ENCODE data around the gene PIAS2. TPM values are rescaled to one million over a fixed set of nuclear protein-coding genes. Genes with fewer than 3 reads are reported as not detected.

PIAS2 gene
- total and polyA plus RNA-seq, 2 experiments from 2014 or later, result 18.4 to 30.7 TPM

DNA sequence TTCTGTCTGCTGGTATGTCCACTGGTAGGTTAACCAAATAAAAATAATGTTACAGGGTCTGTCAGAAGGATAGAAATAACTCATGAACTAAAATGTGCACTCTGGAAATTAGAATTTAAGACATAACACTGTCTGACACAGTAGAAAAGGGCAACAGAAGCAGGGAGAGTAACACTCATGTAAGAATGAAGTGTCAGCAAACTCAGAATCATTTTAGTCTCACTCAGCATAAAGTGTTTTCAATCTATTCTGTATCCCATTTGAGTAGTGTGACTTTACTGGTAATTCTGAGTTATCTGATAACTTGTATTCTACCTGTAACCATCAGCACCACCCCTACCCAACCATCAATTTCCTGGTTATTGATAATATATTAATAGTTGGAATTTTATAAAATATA is 68.3 kb downstream of the PIAS2 start:
- H3K9me3 ChIP-seq (ENCODE audit: low read depth), result no peaks in the 10 kb centered on the region
- H2AFZ ChIP-seq, result no peak overlapping the region
- TF ChIP-seq EZH2 (IDR thresholded peaks at IDR 0.05; ENCODE audit: borderline replicate concordance) (no peak), EZH2phosphoT487 (IDR thresholded peaks at IDR 0.05; ENCODE audit: low read depth, severe bottlenecking, unreplicated experiment) (no peak)
- TF ChIP-seq, protein P1, sequence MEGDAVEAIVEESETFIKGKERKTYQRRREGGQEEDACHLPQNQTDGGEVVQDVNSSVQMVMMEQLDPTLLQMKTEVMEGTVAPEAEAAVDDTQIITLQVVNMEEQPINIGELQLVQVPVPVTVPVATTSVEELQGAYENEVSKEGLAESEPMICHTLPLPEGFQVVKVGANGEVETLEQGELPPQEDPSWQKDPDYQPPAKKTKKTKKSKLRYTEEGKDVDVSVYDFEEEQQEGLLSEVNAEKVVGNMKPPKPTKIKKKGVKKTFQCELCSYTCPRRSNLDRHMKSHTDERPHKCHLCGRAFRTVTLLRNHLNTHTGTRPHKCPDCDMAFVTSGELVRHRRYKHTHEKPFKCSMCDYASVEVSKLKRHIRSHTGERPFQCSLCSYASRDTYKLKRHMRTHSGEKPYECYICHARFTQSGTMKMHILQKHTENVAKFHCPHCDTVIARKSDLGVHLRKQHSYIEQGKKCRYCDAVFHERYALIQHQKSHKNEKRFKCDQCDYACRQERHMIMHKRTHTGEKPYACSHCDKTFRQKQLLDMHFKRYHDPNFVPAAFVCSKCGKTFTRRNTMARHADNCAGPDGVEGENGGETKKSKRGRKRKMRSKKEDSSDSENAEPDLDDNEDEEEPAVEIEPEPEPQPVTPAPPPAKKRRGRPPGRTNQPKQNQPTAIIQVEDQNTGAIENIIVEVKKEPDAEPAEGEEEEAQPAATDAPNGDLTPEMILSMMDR (IDR thresholded peaks at IDR 0.05; ENCODE audit: poor library complexity), result no peak
- no peaks in the 10 kb centered on the region for H3K4me1 ChIP-seq (ENCODE audit: insufficient read depth)
- H4K20me1 ChIP-seq (ENCODE audit: insufficient read depth, poor library complexity, severe bottlenecking), result no peaks in the 10 kb centered on the region
- H3K9me2 ChIP-seq (replicated peaks; ENCODE audit: insufficient read depth), result no peaks in the 10 kb centered on the region
- H3K79me2 ChIP-seq, result no peaks in the 10 kb centered on the region
- no peak overlapping the region for H3K4me2 ChIP-seq
- no peaks in the 10 kb centered on the region for H3K27me3 ChIP-seq
- no peak for DNase-seq (ENCODE audit: low spot score)
- H3K27ac ChIP-seq, result no peak overlapping the region
- H3K36me3 ChIP-seq (replicated peaks; ENCODE audit: insufficient read depth, low read depth), result no peaks in the 10 kb centered on the region
- no peak overlapping the region for H3K4me3 ChIP-seq

DNA sequence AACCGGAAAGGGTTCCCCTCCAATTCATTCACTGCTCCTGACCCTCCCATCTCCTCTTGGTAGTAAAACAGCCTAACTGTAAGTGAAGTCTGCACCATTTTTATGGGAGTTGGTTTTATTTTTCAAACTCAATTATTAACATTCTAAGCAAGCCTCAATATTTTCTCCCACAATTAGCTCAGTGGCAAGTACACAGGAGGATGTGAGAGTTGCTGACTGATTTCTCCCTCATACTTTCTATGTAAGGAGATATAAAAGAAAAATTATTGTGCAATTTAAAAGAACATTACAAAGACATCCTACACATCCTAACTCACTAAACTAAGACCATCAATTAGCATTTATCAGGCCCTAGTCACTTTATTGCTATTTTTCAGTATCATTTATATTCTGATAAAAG is 73.9 kb downstream of the PIAS2 start:
- Histone ChIP-seq H3K27ac (no peak overlapping the region), H3K4me1 (ENCODE audit: insufficient read depth) (no peaks in the 10 kb centered on the region), H3K36me3 (replicated peaks; ENCODE audit: insufficient read depth, low read depth) (no peaks in the 10 kb centered on the region), H4K20me1 (ENCODE audit: insufficient read depth, poor library complexity, severe bottlenecking) (no peaks in the 10 kb centered on the region), H2AFZ (no peak overlapping the region), H3K4me3 (no peak overlapping the region), H3K4me2 (no peak overlapping the region), H3K9me3 (ENCODE audit: low read depth) (no peaks in the 10 kb centered on the region), H3K27me3 (no peaks in the 10 kb centered on the region), H3K79me2 (no peaks in the 10 kb centered on the region), H3K9me2 (replicated peaks; ENCODE audit: insufficient read depth) (no peaks in the 10 kb centered on the region)
- 94% methylated on average over 1 of the region's 1 CpG for WGBS (ENCODE audit: low lambda C conversion rate, missing lambda C conversion rate)
- DNase-seq (ENCODE audit: low spot score), result no peak
- TF ChIP-seq, protein P1 (IDR thresholded peaks at IDR 0.05; ENCODE audit: poor library complexity), result no peak
- TF ChIP-seq EZH2 (IDR thresholded peaks at IDR 0.05; ENCODE audit: borderline replicate concordance), result no peak

DNA sequence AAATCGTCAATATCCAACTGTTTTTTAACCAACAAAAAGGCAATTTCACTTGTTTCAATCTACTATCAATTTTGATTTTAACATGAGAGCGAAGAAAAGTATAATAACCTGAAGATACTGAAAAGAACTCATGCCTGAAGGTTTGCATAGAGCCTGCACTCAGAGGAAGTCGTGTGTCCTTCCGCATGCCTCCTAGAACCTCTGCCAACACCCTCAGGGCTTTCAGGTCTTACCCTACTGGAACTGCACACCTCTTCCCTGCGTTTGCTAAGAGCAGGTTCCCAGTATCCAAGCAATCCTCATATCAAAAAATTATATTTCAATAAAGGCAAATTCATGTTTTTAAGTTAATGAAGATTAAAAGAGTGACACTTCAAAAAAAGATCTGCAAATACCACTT is 74.7 kb downstream of the PIAS2 start:
- Histone ChIP-seq H4K20me1 (ENCODE audit: insufficient read depth, poor library complexity, severe bottlenecking) (no peaks in the 10 kb centered on the region), H2AFZ (no peak overlapping the region), H3K4me3 (no peak overlapping the region), H3K9me3 (ENCODE audit: low read depth) (no peaks in the 10 kb centered on the region), H3K4me2 (no peak overlapping the region), H3K36me3 (replicated peaks; ENCODE audit: insufficient read depth, low read depth) (no peaks in the 10 kb centered on the region), H3K27ac (no peak overlapping the region), H3K27me3 (no peaks in the 10 kb centered on the region), H3K79me2 (no peaks in the 10 kb centered on the region), H3K4me1 (ENCODE audit: insufficient read depth) (no peaks in the 10 kb centered on the region), H3K9me2 (replicated peaks; ENCODE audit: insufficient read depth) (no peaks in the 10 kb centered on the region)
- TF ChIP-seq EZH2phosphoT487 (IDR thresholded peaks at IDR 0.05; ENCODE audit: low read depth, severe bottlenecking, unreplicated experiment), result no peak
- no peak for TF ChIP-seq EZH2 (IDR thresholded peaks at IDR 0.05; ENCODE audit: borderline replicate concordance)
- TF ChIP-seq, protein P1 (IDR thresholded peaks at IDR 0.05; ENCODE audit: poor library complexity), result no peak
- WGBS (ENCODE audit: low lambda C conversion rate, missing lambda C conversion rate), result 85% methylated on average over 5 of the region's 5 CpGs
- no peak for DNase-seq (ENCODE audit: low spot score)

DNA sequence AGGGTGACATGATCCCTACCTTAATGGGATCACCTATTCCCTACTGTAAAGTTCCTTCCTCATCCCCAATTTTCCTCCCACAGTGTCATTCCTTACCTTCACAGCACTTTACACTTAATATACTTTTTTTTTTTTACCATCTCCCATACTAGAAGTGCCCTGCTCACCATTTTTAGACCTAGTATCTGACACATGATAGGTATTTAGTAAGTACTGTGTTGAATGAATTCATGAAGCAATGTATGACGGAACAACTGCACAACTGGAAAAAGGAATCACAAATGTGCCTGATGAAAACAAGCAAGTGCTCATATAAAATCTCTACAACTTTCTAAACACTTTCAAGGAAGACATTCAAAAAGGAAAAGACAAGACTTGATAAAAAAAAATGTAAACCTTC is 83.4 kb downstream of the PIAS2 start:
- Histone ChIP-seq H3K9me2 (replicated peaks; ENCODE audit: insufficient read depth) (no peaks in the 10 kb centered on the region), H3K79me2 (no peaks in the 10 kb centered on the region), H3K4me1 (ENCODE audit: insufficient read depth) (no peaks in the 10 kb centered on the region), H3K4me3 (no peak overlapping the region), H3K9me3 (ENCODE audit: low read depth) (no peaks in the 10 kb centered on the region), H3K27ac (no peak overlapping the region), H4K20me1 (ENCODE audit: insufficient read depth, poor library complexity, severe bottlenecking) (no peaks in the 10 kb centered on the region), H2AFZ (no peak overlapping the region), H3K36me3 (replicated peaks; ENCODE audit: insufficient read depth, low read depth) (no peaks in the 10 kb centered on the region), H3K27me3 (no peaks in the 10 kb centered on the region), H3K4me2 (no peak overlapping the region)
- WGBS (ENCODE audit: low lambda C conversion rate, missing lambda C conversion rate), result 100% methylated on average over 1 of the region's 1 CpG
- no peak for DNase-seq (ENCODE audit: low spot score)
- TF ChIP-seq, protein P1 (IDR thresholded peaks at IDR 0.05; ENCODE audit: poor library complexity), result no peak
- no peak for TF ChIP-seq EZH2 (IDR thresholded peaks at IDR 0.05; ENCODE audit: borderline replicate concordance)
- TF ChIP-seq EZH2phosphoT487 (IDR thresholded peaks at IDR 0.05; ENCODE audit: low read depth, severe bottlenecking, unreplicated experiment), result no peak
